HG02610 (cell line): ENCODE data around the gene SLC25A1.
A peak's percentile ranks its signal among the peaks of the same experiment; 100 is the strongest.

Experiments used
- ATAC-seq: cut with Tn5 transposase; IDR thresholded peaks from one replicate; pipeline ENCODE4 v1.9.1; 2021; ENCODE audit warnings: mild to moderate bottlenecking, moderate library complexity; ENCODE audit not compliant: unreplicated experiment

SLC25A1 gene

DNA sequence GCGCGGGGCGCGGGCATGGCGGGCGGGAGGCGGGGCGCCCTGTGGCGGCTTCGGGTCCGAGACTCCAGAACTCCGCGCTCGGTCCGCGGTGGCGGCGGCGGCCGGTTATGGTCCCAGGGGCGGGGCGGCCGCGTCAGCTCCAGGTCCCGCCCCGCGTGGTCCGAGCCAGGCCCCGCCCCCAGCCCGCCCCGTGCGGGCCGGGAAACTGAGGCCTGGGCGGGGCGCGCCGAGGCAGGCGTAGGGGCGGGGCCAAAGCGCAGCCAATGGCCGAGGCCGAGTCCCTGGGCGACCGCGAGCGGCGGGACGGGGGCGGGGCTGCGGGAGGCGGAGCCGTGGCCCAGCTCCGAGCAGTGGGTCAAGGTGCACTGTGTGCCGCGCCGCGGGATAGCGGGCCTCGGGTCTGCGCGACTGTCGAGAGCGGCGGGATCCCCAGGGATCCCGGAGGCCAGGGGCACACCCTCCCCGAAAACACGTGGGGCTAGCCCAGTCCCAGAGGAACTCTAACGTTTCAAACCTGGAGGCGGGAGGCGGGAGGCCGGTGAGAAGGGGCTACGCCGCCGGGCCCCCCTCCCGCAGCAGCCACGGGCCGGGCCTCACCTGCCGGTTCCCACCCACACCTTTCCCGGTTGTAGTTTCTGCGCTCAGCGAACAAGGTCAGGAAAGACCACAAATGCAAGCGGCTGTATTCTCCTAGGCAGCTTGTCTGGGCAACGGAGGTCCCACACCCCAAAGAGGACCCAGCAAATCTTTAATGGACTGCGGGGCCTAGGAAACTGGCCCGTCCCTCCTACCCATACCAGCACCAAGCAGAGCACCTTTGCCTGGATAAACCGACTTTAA lies at the start of gene SLC25A1:
Gene SLC25A1 (minus strand): TSS at position 80 of the 840 bp plus-strand sequence. CDS start 63 bp downstream, at position 17.
- ATAC-seq = peak; percentile 63

GRCh38 chr22:19228179-19228578 lies 49.6 kb upstream of the SLC25A1 start:
- no peak for ATAC-seq

- no peak for ATAC-seq
Observed at GRCh38 chr22:19226428-19226827, 47.9 kb upstream of the SLC25A1 start.

DNA sequence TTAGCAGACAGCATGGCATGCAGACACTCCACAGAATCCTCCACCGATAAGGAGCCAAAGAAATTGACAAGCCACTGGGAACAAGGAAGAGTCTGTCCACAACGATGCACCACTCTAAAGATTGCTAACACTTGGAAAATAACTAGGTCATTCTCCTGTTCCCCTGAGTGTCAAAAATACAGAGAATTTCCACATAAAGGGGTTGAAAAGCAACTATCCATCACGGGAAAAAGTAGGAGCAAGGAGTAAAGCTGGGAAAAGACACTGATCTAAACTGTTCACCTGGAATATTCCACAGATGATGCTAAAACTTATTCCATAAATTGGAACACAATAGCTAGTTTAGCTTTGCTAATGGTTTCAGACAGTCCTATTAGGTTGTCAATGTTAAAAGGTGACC lies 47.0 kb upstream of the SLC25A1 start:
- ATAC-seq = no peak

DNA sequence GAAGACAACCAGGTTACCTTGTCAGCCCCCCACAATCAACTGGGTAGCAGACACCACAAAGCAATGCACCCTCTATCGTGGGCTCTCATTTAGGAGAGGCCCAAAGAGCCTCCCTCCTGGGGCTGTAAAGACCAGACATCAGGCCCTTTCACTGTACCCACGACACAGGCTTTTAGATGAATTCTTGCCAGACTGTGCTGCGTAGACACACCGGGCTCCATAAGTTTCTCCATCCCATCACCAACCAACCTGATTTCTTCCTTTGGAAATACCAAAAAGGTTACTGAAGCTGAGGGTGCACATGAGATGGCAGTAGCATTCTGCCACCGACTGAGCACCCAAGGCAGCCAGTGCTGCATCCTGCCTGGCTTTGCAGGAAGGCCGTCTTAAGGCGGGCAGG lies 46.4 kb upstream of the SLC25A1 start:
- no peak for ATAC-seq

DNA sequence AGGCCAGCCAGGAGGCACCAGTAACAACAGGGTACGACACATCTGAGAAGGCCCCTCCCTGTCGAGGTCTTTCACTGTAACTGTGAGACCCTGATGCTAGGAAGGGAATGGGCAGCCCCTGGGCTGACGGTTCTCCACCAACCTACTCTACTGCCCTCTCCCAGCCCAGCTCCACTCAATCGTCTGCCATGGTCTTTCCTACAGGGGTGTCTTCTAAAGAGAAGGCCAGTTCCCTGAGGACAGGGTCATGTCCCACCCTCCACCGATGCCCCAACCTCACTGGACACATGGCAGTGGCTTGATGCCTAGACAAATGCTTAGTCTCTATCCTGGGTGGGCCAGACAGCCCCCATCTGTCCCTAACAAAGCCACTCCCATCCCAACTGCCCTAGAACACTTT lies 46.0 kb upstream of the SLC25A1 start:
- ATAC-seq = no peak

GRCh38 chr22:19223617-19224016 lies 45.1 kb upstream of the SLC25A1 start:
- no peak for ATAC-seq

DNA sequence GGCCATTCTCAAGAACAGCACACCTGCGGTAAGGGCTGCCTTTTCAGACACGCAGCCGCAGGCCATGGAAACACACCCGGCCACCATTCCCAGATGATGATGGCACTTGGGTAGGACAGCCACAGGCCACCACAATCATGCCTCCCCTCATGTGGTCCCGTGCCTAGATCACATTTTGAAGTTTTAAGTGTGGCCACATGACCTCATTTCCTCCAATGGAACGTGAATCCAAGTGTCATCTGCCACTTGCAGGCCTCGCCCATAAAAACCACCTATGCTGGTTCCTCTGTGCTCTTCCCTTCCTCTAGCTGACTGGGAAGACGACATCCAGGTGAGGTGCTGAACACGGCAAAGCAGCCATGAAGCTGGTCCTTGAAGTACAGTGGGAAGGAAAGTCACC lies 44.6 kb upstream of the SLC25A1 start:
- ATAC-seq = no peak

DNA sequence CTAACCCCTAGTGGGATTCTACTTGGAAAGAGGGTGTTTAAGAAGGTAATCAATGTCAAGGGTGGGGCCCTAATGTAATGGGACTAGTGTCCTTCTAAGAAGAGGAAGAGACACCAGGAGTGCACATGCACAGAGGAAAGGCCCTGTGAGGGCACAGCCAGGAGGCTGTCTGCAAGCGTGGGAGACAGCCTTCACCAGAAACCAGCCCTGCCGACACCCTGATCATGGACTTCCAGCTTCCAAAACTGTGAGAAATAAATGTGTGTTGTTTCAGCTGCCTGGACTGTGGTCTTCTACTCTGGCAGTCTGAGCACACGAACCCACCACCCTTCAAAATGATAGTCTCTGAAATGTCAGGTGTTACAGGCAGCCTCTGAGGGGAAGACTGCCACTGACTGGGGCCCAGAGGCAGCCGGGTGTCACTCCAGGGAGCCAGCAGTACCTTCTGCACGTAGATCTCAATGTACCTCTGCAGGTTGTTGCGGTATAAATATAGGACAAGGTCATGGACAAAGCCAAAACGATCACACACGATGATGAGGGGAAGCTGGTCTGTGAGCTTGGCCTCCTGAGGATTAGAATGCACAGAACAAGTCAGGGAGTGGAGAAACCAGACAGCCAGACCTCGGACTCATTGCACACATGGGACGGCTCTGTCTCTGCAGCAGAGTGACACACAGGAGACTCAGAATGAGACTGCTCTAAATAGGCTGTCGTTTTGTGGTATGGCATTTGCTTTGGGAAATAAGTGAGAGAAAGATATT lies 43.9 kb upstream of the SLC25A1 start:
- ATAC-seq = no peak

GRCh38 chr22:19220867-19221266 lies 42.3 kb upstream of the SLC25A1 start:
- ATAC-seq = no peak

DNA sequence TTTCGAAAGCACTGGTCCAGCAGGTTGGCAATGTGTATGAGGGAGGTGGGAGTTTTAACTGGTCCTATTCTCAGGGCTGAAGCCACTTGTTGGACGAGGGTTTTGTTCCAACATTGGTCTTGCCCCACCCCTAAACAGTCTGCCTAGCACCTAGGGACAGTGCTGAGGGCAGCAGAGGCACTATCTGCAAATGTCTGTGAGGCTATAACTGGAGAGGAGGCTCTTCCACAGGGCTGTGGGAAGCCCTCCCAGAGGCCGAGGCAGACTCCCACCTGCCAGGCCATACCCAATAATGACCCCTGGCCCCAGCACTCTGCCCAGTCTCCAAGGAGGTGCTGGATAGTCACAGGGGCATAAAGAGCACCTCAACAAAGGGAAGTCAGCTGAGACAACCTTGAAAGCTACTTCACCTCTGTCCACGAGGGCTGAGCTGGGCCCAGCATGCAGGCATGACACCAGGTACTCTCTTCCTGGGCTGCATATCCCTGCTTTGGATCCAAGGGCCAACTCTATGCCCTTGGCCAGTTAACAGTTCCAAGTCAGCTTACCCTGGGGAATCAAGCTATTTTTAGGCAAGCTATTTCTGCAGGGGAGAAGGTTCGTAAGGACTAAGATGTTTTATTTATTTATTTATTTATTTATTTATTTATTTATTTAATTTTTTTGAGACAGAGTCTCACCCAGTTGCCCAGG lies 40.2 kb upstream of the SLC25A1 start:
- no peak for ATAC-seq

GRCh38 chr22:19216579-19216978 lies 38.0 kb upstream of the SLC25A1 start:
- ATAC-seq = no peak

DNA sequence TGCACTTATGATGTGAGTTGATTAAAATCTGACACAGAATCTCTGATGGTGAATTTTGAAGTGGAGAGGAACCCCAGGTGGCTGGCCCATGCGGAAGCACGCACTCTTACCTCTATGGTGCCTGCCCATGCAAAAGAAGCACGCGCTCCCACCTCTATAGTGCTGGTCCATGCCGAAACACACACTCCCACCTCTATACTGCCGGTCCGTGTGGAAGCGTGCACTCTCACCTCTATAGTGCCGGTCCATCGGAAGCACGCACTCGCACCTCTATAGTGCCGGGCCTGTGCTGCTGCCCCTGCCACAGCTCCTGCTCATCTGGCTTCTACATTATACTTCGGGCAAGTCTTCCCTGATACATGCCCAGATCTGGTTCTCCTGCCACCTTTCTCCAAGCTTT lies 36.8 kb upstream of the SLC25A1 start:
- ATAC-seq = no peak

DNA sequence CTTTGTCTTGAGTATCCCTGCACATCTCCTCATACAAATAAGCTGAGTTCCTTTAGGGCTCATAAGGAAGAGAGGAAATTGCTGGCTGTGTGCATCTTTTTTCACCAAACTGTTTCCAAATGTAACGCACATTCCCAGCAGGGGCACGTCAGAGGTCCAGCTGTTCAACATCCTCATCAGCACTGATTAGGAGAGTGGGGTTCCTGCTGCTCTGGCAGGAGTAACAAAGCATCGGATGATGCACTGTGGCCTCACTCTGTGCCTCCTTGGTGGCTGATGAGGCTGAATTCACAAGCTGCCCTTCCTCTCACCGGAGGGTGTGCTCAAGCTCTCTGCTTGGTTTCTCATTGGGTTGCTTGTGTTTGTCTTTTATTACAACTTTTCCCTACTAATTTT lies 35.5 kb upstream of the SLC25A1 start:
- ATAC-seq = no peak

GRCh38 chr22:19213442-19214077 lies 35.0 kb upstream of the SLC25A1 start:
- no peak for ATAC-seq

DNA sequence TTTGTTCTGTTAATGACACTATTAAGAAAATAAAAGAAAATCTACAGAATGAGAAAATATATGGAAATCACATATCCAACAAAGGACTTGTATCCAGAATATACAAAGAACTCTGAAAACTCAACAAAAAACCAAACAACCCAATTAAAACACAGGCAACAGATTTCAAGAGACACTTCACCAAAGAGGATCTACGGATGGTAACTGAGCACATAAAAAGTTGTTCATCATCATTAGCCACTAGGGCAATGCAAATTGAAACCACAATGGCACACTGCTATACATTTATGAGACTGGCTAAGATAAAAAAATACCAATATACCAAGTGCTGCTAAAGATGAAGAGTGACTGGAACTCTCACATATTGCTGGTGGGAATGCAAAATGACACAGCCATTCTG lies 34.5 kb upstream of the SLC25A1 start:
- no peak for ATAC-seq

DNA sequence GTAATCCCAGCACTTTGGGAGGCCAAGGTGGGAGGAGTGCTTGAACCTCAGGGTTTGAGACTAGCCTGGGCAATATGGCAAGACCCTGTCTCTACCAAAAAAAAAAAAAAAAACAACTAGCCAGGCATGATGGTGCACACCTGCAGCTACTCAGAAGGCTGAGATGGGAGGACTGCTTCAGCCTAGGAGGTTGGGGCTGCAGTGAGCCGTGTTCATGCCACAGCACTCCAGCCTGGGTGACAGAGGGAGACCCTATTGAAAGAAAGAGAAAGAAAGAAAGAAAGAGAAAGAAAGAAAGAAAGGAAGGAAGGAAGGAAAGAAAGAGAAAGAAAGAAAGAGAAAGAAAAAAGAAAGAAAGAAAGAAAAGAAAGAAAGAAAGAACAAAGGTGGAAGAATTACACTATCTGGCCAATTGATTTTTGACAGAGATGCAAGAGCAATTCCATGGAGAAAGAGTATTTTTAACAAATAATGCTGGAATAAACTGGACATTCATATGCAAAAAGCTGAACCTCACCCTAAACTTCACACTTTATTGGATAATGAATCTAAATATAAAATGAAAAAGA lies 33.9 kb upstream of the SLC25A1 start:
- ATAC-seq = no peak

DNA sequence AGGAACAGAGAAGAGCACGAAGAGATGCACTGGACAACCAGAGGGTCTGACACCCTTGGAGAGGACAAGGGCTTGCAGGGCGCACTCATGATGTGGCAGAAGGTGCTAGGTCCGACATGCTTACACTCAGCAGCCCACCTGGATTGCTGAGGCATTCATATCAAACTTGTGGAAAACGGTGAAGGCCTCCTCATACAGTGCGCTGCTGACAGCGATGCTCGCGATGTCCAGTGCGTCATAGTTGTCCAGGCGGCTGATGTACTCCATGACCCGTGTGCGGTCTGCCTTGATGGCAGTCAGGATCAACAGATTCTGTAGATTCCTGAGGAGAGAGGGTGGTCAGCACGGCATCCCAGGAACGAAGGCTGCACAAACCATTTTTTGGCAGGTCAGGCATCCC lies 31.7 kb upstream of the SLC25A1 start:
- no peak for ATAC-seq

GRCh38 chr22:19208287-19208847 lies 29.8 kb upstream of the SLC25A1 start:
- ATAC-seq = no peak

- ATAC-seq = no peak
Observed at GRCh38 chr22:19207884-19208283, 29.3 kb upstream of the SLC25A1 start.
